Activated naive CD4-positive, alpha-beta T cell treated with anti-CD3 and anti-CD28 coated beads, Interleukin-2, amount 50 U/mL, for 72 hours (primary cell): ENCODE measurements around the gene SEPTIN3. TPM values are rescaled to one million over a fixed set of nuclear protein-coding genes. Genes with fewer than 3 reads are reported as not detected.
A peak's percentile ranks its signal among the peaks of the same experiment; 100 is the strongest.
"Not testable (repeated sequence)": the region's sequence is repeated elsewhere in the genome, so short reads cannot be mapped to it uniquely, and the experiment has no call there.

Source experiments
- ATAC-seq, 2 donors: fragments of 150-1000 bp; cut with Tn5 transposase; 2 replicates each; pipeline ENCODE4 v1.10.0; 2021; ENCODE audit warnings: mild to moderate bottlenecking in 2 of 2, moderate library complexity in 2 of 2
- DNase-seq, 2 donors: peaks; one replicate each; pipeline ENCODE4 v3.0.0; 2021 to 2022; ENCODE audit warnings: low spot score in 2 of 2
- H3K27ac Mint-ChIP-seq, 2 donors: one replicate each; pipeline ENCODE4 v1.8.0; 2022; ENCODE audit warnings: mild to moderate bottlenecking in 2 of 2, mixed read lengths in 2 of 2
- H3K36me3 Mint-ChIP-seq, 2 donors: one replicate each; pipeline ENCODE4 v1.8.0; 2022; ENCODE audit warnings: mixed read lengths in 2 of 2
- H3K9me3 Mint-ChIP-seq, 2 donors: one replicate each; pipeline ENCODE4 v1.8.0; 2022; ENCODE audit warnings: mixed read lengths in 2 of 2
- total RNA-seq, 2 donors: library from RNA; stranded (reverse); gene quantifications; one replicate each; pipeline ENCODE4 v1.2.3, GENCODE V29; 2022

The SEPTIN3 gene
- total RNA-seq, 2 donors from 2014 or later = 1.2 to 4.2 TPM

GRCh38 chr22:41935015-41935351, 34.3 kb upstream of the SEPTIN3 start:
- DNase-seq = no peak
- H3K9me3 Mint-ChIP-seq = no peaks in the 10 kb centered on the region
- no peak overlapping the region for H3K27ac Mint-ChIP-seq
- H3K36me3 Mint-ChIP-seq = peaks cover 10 to 12% of the 10 kb centered on the region in 2 donors
- ATAC-seq = no peak

- no peak for DNase-seq
- Mint-ChIP-seq H3K9me3 (no peaks in the 10 kb centered on the region), H3K27ac (peak overlapping the region in 1 of 2 donors; percentile 55), H3K36me3 (peaks cover 10 to 12% of the 10 kb centered on the region in 2 donors)
- ATAC-seq = no peak
These were observed 33.7 kb upstream of the SEPTIN3 start for GRCh38 chr22:41935509-41935908.

- Mint-ChIP-seq H3K36me3 (peaks cover 21 to 24% of the 10 kb centered on the region in 2 donors), H3K9me3 (no peaks in the 10 kb centered on the region), H3K27ac (no peak overlapping the region)
- ATAC-seq (no peak), DNase-seq (no peak)
These were observed 32.4 kb upstream of the SEPTIN3 start for GRCh38 chr22:41936894-41937169.

- peak overlapping the region; percentile 94 to 99 for H3K27ac Mint-ChIP-seq
- H3K36me3 Mint-ChIP-seq = peaks cover 48 to 49% of the 10 kb centered on the region in 2 donors
- ATAC-seq (peak; percentile 76 to 84), DNase-seq (peak; percentile 87 to 90)
- H3K9me3 Mint-ChIP-seq = no peaks in the 10 kb centered on the region
These were observed 29.0 kb upstream of the SEPTIN3 start for GRCh38 chr22:41939981-41940831.

GRCh38 chr22:41940832-41941765, 28.1 kb upstream of the SEPTIN3 start:
- Mint-ChIP-seq H3K27ac (peak overlapping the region; percentile 94 to 99), H3K36me3 (peaks cover 56 to 57% of the 10 kb centered on the region in 2 donors), H3K9me3 (no peaks in the 10 kb centered on the region)
- peak; percentile 84 to 85 for DNase-seq
- peak; percentile 61 to 68 for ATAC-seq

- Mint-ChIP-seq H3K9me3 (no peaks in the 10 kb centered on the region), H3K36me3 (peaks cover 57 to 70% of the 10 kb centered on the region in 2 donors), H3K27ac (peak overlapping the region; percentile 45 to 95)
- DNase-seq = no peak
- no peak for ATAC-seq
These were observed 25.5 kb upstream of the SEPTIN3 start for GRCh38 chr22:41943661-41944209.

GRCh38 chr22:41946629-41947423, 22.4 kb upstream of the SEPTIN3 start, which contains the start of gene CENPM:
TSS of gene CENPM (minus strand) at chr22:41947152. CDS start at chr22:41947076, 76 bp downstream.
- Mint-ChIP-seq H3K9me3 (no peaks in the 10 kb centered on the region), H3K36me3 (peaks cover 38 to 52% of the 10 kb centered on the region in 2 donors), H3K27ac (peak within 1 kb of the TSS; percentile 93 to 95)
- DNase-seq (peak; percentile 95 to 96), ATAC-seq (peak; percentile 95 to 97)

GRCh38 chr22:41947424-41948080, 21.7 kb upstream of the SEPTIN3 start:
- Mint-ChIP-seq H3K27ac (peak overlapping the region; percentile 79 to 93), H3K36me3 (peaks cover 33 to 48% of the 10 kb centered on the region in 2 donors), H3K9me3 (no peaks in the 10 kb centered on the region)
- DNase-seq = no peak
- ATAC-seq = no peak

- ATAC-seq (no peak), DNase-seq (no peak)
- Mint-ChIP-seq H3K36me3 (peaks cover 29 to 44% of the 10 kb centered on the region in 2 donors), H3K27ac (no peak overlapping the region), H3K9me3 (no peaks in the 10 kb centered on the region)
These were observed 21.1 kb upstream of the SEPTIN3 start for GRCh38 chr22:41948142-41948541.

GRCh38 chr22:41948928-41949296, 20.3 kb upstream of the SEPTIN3 start:
- H3K9me3 Mint-ChIP-seq, DNase-seq, ATAC-seq: not testable (repeated sequence)
- H3K36me3 Mint-ChIP-seq = peaks cover 22 to 36% of the 10 kb centered on the region in 2 donors
- peak overlapping the region; percentile 18 to 35 for H3K27ac Mint-ChIP-seq

- Mint-ChIP-seq H3K36me3 (peaks cover 19 to 34% of the 10 kb centered on the region in 2 donors), H3K27ac (peak overlapping the region; percentile 18 to 35), H3K9me3 (no peaks in the 10 kb centered on the region)
- DNase-seq = no peak
- ATAC-seq = no peak
These were observed 19.8 kb upstream of the SEPTIN3 start for GRCh38 chr22:41949297-41949965.

- ATAC-seq = no peak
- DNase-seq = no peak
- H3K27ac Mint-ChIP-seq = no peak within 1 kb of the TSS
- peaks cover 0 to 10% of the 10 kb centered on the region in 2 donors for H3K36me3 Mint-ChIP-seq
- no peaks in the 10 kb centered on the region for H3K9me3 Mint-ChIP-seq
These were observed 17.3 kb upstream of the SEPTIN3 start, which contains the start of gene SMIM45 for GRCh38 chr22:41951898-41952474. TSS of gene SMIM45 (plus strand) at chr22:41952150.

- ATAC-seq (no peak), DNase-seq (no peak)
- peaks cover 0 to 5% of the 10 kb centered on the region in 2 donors for H3K36me3 Mint-ChIP-seq
- no peaks in the 10 kb centered on the region for H3K9me3 Mint-ChIP-seq
- no peak overlapping the region for H3K27ac Mint-ChIP-seq
These were observed 16.5 kb upstream of the SEPTIN3 start for GRCh38 chr22:41952713-41953112.

GRCh38 chr22:41957941-41958556, 11.2 kb upstream of the SEPTIN3 start:
- H3K36me3 Mint-ChIP-seq = no peaks in the 10 kb centered on the region
- H3K27ac Mint-ChIP-seq = no peak overlapping the region
- ATAC-seq = peak in 1 of 2 donors; percentile 69
- no peak for DNase-seq
- H3K9me3 Mint-ChIP-seq = no peaks in the 10 kb centered on the region
